Measurements from ENCODE around the gene SKI. TPM values are rescaled to one million over a fixed set of nuclear protein-coding genes. Genes with fewer than 3 reads are reported as not detected.
"Not testable (repeated sequence)": the region's sequence is repeated elsewhere in the genome, so short reads cannot be mapped to it uniquely, and the experiment has no call there.

SKI gene
- polyA plus RNA-seq, 1 donor, result 48.5 TPM

DNA sequence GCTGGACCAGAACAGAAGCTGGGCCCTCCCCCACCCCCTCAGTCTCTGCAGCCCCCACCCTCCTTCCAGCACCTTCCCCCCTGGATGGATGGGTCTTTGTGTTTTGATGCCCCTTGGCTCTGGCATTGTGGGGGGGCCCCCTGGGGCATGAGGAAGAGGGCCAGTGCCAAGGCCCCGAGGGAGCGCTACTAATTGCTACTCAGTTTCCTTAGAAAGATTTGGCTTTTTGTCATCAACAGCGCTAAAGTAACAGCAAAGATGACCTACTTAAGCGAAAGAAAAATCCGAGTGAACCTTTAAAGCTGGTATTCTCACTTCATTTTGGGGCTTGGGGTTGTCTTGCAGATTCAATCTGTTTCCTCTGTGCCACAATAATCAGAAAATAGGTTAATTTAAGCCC lies 63.5 kb downstream of the SKI start:
- no peak for DNase-seq

DNA sequence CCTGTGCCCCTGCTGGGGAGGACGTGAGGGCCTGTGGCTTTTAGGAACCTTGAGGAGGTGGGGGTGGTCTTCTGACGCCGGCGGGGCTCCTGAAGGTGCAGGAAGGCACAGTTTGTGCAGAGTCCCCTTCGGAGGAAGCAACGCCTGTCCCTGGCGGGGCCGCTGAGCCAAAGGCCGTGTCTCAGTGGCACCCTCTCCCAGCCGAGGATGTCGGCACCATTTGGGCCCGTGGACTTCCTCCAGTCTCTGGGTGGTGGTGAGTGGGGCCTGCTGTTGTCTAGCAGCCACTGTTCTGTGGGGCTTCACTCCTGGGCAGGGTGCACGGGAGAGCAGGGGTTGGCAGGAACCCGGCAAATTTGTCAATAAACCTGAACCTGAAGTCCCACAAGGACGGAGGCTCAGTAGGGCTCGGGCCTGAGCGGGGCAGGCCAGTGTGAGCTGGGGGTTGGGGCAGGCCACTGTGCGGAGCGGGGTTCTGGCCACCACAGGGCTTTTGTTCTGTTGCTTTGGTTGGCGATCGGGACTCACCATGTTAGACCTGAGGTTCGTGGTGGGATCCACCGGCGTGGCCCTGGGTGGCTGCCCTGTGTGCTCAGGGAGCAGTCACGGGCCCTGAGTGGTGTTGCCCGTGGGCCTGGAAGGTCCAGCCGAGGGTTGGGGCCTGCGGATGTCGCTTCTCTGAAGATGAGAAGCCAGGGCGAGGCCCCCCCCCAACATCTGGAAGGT lies 64.8 kb downstream of the SKI start:
- DNase-seq, result no peak

- no peak for DNase-seq
These were observed 66.1 kb downstream of the SKI start for GRCh38 chr1:2294033-2294724.

- no peak for DNase-seq
These were observed 66.6 kb downstream of the SKI start for GRCh38 chr1:2294725-2295078.

GRCh38 chr1:2295526-2295925 lies 67.4 kb downstream of the SKI start:
- DNase-seq, result no peak

GRCh38 chr1:2296211-2296610 lies 68.1 kb downstream of the SKI start:
- DNase-seq, result not testable (repeated sequence)

- no peak for DNase-seq
These were observed 68.5 kb downstream of the SKI start for GRCh38 chr1:2296614-2297013.

DNA sequence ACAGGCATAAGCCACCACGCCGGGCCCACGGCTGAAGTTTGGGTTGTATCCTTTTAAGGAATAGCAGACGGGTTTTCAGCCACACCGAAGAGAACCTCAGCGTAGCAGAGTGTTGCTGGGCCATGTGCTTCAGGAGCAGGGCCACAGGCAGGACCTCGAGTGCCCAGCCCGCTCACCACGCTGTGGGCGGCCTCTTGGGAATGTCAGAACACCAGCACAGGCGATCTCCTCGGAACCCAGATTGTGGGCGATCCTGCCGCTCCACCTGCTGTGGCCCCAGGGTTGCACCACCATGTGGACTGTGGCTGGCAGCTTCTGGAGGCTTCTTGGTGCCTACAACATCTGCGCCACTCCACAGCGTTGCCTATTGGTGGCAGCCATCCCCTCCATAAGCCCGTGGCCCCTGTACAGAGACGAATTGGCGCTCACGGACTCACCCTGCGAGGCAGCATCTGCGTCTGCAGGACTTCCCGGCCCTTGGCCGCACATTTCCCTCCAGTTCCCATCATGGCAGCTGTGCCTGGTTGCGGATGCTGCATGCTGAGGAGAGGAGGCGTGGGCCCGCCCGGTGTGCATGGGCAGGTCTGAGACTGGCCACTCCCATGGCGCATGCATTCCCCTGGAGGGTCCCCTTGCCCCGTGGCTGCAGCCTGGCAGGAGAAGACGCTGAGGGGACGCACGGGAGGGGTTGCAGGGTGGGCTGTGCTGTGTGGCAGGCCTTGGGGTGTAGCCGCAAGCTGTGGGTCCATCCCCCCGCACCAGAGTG lies 69.3 kb downstream of the SKI start:
- no peak for DNase-seq

GRCh38 chr1:2298685-2299084 lies 70.6 kb downstream of the SKI start:
- no peak for DNase-seq

GRCh38 chr1:2299131-2299627 lies 71.1 kb downstream of the SKI start:
- DNase-seq, result no peak

- DNase-seq, result no peak
These were observed 72.1 kb downstream of the SKI start for GRCh38 chr1:2300004-2300771.

DNA sequence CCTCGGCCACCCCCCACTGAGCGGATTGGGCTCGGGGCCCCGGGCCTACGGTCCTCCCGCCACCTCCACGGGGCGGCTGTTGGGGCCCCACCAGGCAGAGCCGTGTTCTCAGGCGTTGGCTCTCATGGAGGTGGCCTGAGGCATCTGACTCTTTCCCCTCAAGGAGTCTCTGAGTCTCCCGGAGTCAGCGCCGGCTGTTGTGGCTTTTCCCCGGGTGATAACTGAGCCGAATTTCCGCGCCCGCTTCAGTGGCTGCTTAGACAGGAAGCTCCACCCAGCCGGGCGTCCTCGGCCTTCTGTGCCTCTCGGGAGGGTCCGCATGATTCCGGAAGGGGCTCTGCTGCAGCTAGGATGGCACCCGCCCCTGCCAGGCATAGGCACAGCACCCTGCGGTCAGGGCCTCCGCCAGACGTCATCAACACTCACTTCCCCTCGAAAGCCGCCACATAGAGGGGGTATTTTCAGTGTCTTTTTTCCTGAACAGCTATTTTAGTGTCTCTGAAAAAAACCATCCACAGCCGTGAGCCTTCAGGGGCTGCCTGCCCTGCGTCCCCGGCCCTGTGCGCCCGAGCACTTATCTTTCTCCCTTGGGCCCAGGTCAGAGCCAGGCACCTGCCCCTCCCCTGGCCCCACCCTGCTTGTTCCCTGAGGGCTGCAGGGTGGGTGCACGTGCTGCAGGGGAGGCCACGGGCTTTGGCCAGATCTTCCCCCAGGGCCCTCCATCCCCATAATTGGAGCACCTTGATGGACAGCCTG lies 72.9 kb downstream of the SKI start:
- DNase-seq, result no peak

GRCh38 chr1:2301607-2302291 lies 73.6 kb downstream of the SKI start:
- no peak for DNase-seq

GRCh38 chr1:2302292-2302925 lies 74.3 kb downstream of the SKI start:
- DNase-seq, result no peak

GRCh38 chr1:2303016-2303775 lies 75.1 kb downstream of the SKI start:
- no peak for DNase-seq

DNA sequence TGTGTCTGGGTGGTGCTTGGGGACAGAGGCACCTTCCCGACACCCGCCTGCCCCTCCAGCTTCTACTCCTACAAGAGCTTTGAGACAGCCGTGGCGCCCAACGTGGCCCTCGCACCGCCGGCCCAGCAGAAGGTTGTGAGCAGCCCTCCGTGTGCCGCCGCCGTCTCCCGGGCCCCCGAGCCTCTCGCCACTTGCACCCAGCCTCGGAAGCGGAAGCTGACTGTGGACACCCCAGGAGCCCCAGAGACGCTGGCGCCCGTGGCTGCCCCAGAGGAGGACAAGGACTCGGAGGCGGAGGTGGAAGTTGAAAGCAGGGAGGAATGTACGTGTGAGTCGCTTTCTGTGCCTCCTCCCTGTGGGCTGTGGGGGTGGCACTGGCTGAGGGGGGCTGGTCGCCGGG lies 75.7 kb downstream of the SKI start:
- DNase-seq, result no peak

DNA sequence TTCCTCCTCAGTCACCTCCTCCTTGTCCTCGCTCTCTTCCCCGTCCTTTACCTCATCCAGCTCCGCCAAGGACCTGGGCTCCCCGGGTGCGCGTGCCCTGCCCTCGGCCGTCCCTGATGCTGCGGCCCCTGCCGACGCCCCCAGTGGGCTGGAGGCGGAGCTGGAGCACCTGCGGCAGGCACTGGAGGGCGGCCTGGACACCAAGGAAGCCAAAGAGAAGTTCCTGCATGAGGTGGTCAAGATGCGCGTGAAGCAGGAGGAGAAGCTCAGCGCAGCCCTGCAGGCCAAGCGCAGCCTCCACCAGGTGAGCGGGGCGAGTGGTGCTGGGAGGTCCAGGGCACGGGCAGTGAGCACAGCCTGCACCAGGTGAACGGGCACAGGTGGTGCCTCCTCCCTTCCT lies 76.2 kb downstream of the SKI start:
- DNase-seq, result no peak

DNA sequence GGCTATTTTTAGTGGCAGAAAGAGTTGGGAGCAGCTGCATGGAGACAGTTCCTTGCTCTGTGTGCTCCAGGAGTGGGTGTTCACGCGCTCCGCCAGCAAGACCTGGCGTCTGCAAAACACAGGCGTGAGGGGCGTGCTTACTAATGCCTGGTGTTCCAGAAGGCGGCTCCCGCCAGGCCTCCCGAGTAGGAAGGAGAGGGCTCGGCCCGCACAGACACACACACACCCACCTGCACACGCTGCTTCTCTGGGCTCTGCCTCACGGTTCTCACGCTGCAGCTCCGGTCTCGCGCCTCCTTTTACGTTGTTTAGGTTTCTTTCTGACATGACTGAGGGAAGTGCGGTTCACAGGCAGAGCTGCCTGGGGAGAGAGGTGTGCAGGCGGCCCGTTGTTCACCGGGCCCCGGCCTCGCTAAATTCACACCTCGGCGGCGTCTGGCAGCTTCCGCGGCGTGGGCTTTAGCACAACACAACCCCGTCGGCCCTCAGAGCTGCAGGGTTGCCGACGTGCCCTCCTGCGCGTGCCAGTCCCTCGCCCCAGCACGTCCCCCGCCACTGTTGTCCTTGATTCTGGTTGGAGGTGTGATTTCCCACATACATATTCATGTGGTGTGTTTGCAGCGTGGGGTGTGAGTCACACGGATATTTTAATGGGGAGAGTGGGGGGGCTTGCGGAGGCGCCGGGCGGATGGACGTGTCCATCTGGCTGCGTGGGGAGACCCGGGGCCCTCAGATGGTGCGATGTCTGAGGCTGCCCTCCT lies 77.0 kb downstream of the SKI start:
- no peak for DNase-seq
